WTC11 (cell line): ENCODE measurements around the gene NRXN3. TPM values are rescaled to one million over a fixed set of nuclear protein-coding genes. Genes with fewer than 3 reads are reported as not detected.

Experiments
- ATAC-seq: fragments of 200-7000 bp; cut with Tn5 transposase; 2 replicates; pipeline ENCODE4 v1.10.0; 2021; ENCODE audit warnings: mild to moderate bottlenecking, moderate library complexity
- CTCF ChIA-PET: fragments of 300-600 bp; sonication (Branson Sonifier 250); formaldehyde crosslinking; loops from one replicate; lab custom pipeline; 2021; ENCODE audit warnings: antibody characterized with exemption; lab: Charles Lee
- POLR2A ChIA-PET: fragments of 350-600 bp; sonication (Branson Sonifier 250); formaldehyde crosslinking; loops from one replicate; lab custom pipeline; 2021; ENCODE audit warnings: antibody characterized with exemption; lab: Charles Lee
- DNase-seq: peaks from one replicate; pipeline ENCODE4 v3.0.0; 2021; ENCODE audit warnings: low spot score
- H3K27ac Mint-ChIP-seq: 2 replicates; pipeline ENCODE4 v1.8.0; 2021; ENCODE audit warnings: mixed read lengths
- H3K27me3 Mint-ChIP-seq: 2 replicates; pipeline ENCODE4 v1.8.0; 2021; ENCODE audit warnings: low read depth, mild to moderate bottlenecking, moderate library complexity, mixed read lengths
- H3K36me3 Mint-ChIP-seq: 2 replicates; pipeline ENCODE4 v1.8.0; 2021; ENCODE audit warnings: mixed read lengths
- H3K4me1 Mint-ChIP-seq: 2 replicates; pipeline ENCODE4 v1.8.0; 2022; ENCODE audit warnings: mixed read lengths
- H3K4me3 Mint-ChIP-seq: 2 replicates; pipeline ENCODE4 v1.8.0; 2021; ENCODE audit warnings: mild to moderate bottlenecking, moderate library complexity, mixed read lengths
- H3K9me3 Mint-ChIP-seq: 2 replicates; pipeline ENCODE4 v1.8.0; 2021; ENCODE audit warnings: mixed read lengths
- CDX4 ChIP-seq: fragments of 250-450 bp; sonication (Bioruptor Pico); IDR thresholded peaks from 2 replicates; pipeline ENCODE4 v1.9.0; 2021; ENCODE audit warnings: moderate library complexity, mild to moderate bottlenecking, inconsistent platforms, borderline replicate concordance
- CREB1 ChIP-seq: sonication (generic); formaldehyde crosslinking; IDR thresholded peaks from 2 replicates; pipeline ENCODE4 v1.8.0; 2023; ENCODE audit warnings: mild to moderate bottlenecking, missing genetic modification reagents
- ESRRA ChIP-seq: sonication (generic); formaldehyde crosslinking; IDR thresholded peaks from 2 replicates; pipeline ENCODE4 v1.8.1; 2022; ENCODE audit warnings: mild to moderate bottlenecking, missing genetic modification reagents, borderline replicate concordance
- FOXP1 ChIP-seq: sonication (generic); formaldehyde crosslinking; IDR thresholded peaks from 2 replicates; pipeline ENCODE4 v1.8.0; 2022; ENCODE audit warnings: missing genetic modification reagents, mild to moderate bottlenecking, moderate library complexity, borderline replicate concordance
- GTF2I ChIP-seq: fragments of 250-450 bp; sonication (Bioruptor Pico); conservative IDR thresholded peaks from 2 replicates; pipeline ENCODE4 v1.4.0; 2021; ENCODE audit warnings: mild to moderate bottlenecking
- JUN ChIP-seq: sonication (generic); formaldehyde crosslinking; IDR thresholded peaks from 2 replicates; pipeline ENCODE4 v1.8.0; 2023; ENCODE audit warnings: mild to moderate bottlenecking, missing genetic modification reagents
- MAX ChIP-seq: sonication (generic); formaldehyde crosslinking; IDR thresholded peaks from 2 replicates; pipeline ENCODE4 v1.8.0; 2022; ENCODE audit warnings: mild to moderate bottlenecking, missing genetic modification reagents
- MYBL2 ChIP-seq: sonication (generic); formaldehyde crosslinking; IDR thresholded peaks from 2 replicates; pipeline ENCODE4 v1.8.1; 2023; ENCODE audit warnings: mild to moderate bottlenecking, moderate library complexity, missing genetic modification reagents
- NFE2L1 ChIP-seq: sonication (generic); formaldehyde crosslinking; IDR thresholded peaks from 2 replicates; pipeline ENCODE4 v1.8.1; 2023; ENCODE audit warnings: missing genetic modification reagents
- NR3C1 ChIP-seq: sonication (generic); formaldehyde crosslinking; conservative IDR thresholded peaks from 2 replicates; pipeline ENCODE4 v1.8.1; 2023; ENCODE audit warnings: low read depth, mild to moderate bottlenecking, missing genetic modification reagents
- PRRX2 ChIP-seq: fragments of 250-450 bp; sonication (Bioruptor Pico); IDR thresholded peaks from 2 replicates; pipeline ENCODE4 v1.8.0; 2021; ENCODE audit warnings: mild to moderate bottlenecking
- RELA ChIP-seq: sonication (generic); formaldehyde crosslinking; IDR thresholded peaks from 2 replicates; pipeline ENCODE4 v1.8.1; 2022; ENCODE audit warnings: missing genetic modification reagents, mild to moderate bottlenecking, borderline replicate concordance
- SMAD3 ChIP-seq: sonication (generic); formaldehyde crosslinking; IDR thresholded peaks from 2 replicates; pipeline ENCODE4 v1.8.0; 2022; ENCODE audit warnings: missing genetic modification reagents, mild to moderate bottlenecking, borderline replicate concordance
- SMAD4 ChIP-seq: sonication (generic); formaldehyde crosslinking; IDR thresholded peaks from 2 replicates; pipeline ENCODE4 v1.8.0; 2022; ENCODE audit warnings: mild to moderate bottlenecking, missing genetic modification reagents
- TCF7 ChIP-seq: sonication (generic); formaldehyde crosslinking; IDR thresholded peaks from 2 replicates; pipeline ENCODE4 v1.8.0; 2022; ENCODE audit warnings: mild to moderate bottlenecking, low read depth, missing genetic modification reagents, moderate library complexity
- TEAD1 ChIP-seq: sonication (generic); formaldehyde crosslinking; IDR thresholded peaks from 2 replicates; pipeline ENCODE4 v1.8.0; 2022; ENCODE audit warnings: mild to moderate bottlenecking, missing genetic modification reagents
- USF2 ChIP-seq: sonication (generic); formaldehyde crosslinking; IDR thresholded peaks from 2 replicates; pipeline ENCODE4 v1.8.1; 2023; ENCODE audit warnings: mild to moderate bottlenecking, missing genetic modification reagents, moderate library complexity
- ZNF512 ChIP-seq: sonication (generic); formaldehyde crosslinking; IDR thresholded peaks from 2 replicates; pipeline ENCODE4 v1.8.1; 2022; ENCODE audit warnings: missing genetic modification reagents, borderline replicate concordance
- ZNF671 ChIP-seq: fragments of 250-450 bp; sonication (Bioruptor Pico); IDR thresholded peaks from 2 replicates; pipeline ENCODE4 v1.8.0; 2021; ENCODE audit warnings: mild to moderate bottlenecking
- ZSCAN18 ChIP-seq: fragments of 250-450 bp; sonication (Bioruptor Pico); IDR thresholded peaks from 2 replicates; pipeline ENCODE4 v2.1.2; 2022; ENCODE audit warnings: mild to moderate bottlenecking, moderate library complexity
- total RNA-seq: library from RNA; stranded (reverse); gene quantifications from 3 replicates; pipeline ENCODE4 v1.2.3, GENCODE V29; 2021

Gene NRXN3
- total RNA-seq, 1 experiment from 2014 or later, result 3.0 TPM

- POLR2A ChIA-PET, result no interaction called here
- no peaks in the 10 kb centered on the region for H3K27me3 Mint-ChIP-seq
- no peak for DNase-seq
- H3K9me3 Mint-ChIP-seq, result peaks cover 41% of the 10 kb centered on the region
- TF ChIP-seq SMAD3 (CRISPR knock-in tag) (no peak), ZNF512 (CRISPR knock-in tag) (no peak), MAX (CRISPR knock-in tag) (no peak), ZNF671 (CRISPR knock-in tag) (no peak)
- ATAC-seq, result no peak
- H3K4me3 Mint-ChIP-seq, result no peak overlapping the region
- no peak overlapping the region for H3K27ac Mint-ChIP-seq
- CTCF ChIA-PET, result interaction anchor here (0.6 kb wide), 1 partner anchor 54 kb away, joined by 3 read pairs; no protein-coding TSS in a partner anchor
- peaks cover 3% of the 10 kb centered on the region; the same call in 1 of the 2 replicates for H3K4me1 Mint-ChIP-seq
- peaks cover 4% of the 10 kb centered on the region; the same call in 1 of the 2 replicates for H3K36me3 Mint-ChIP-seq
Measured at GRCh38 chr14:79201564-79202207, 1031.5 kb downstream of the NRXN3 start.

GRCh38 chr14:79204591-79204990, 1034.4 kb downstream of the NRXN3 start:
- TF ChIP-seq TCF7 (CRISPR knock-in tag) (no peak), CDX4 (CRISPR knock-in tag) (no peak), JUN (no peak), SMAD4 (CRISPR knock-in tag) (no peak), USF2 (CRISPR knock-in tag) (no peak), TEAD1 (CRISPR knock-in tag) (no peak), GTF2I (CRISPR knock-in tag) (no peak), ZSCAN18 (CRISPR knock-in tag) (no peak), CREB1 (CRISPR knock-in tag) (no peak), NFE2L1 (CRISPR knock-in tag) (no peak), NR3C1 (CRISPR knock-in tag) (no peak), FOXP1 (CRISPR knock-in tag) (no peak), ESRRA (CRISPR knock-in tag) (no peak), MYBL2 (CRISPR knock-in tag) (no peak), RELA (CRISPR knock-in tag) (no peak), PRRX2 (no peak)
- TF ChIP-seq, all 79 proteins: peak for 0
- ChIA-PET CTCF (no interaction called here), POLR2A (no interaction called here)
- Mint-ChIP-seq H3K4me1 (peaks cover 10% of the 10 kb centered on the region), H3K27me3 (no peaks in the 10 kb centered on the region), H3K4me3 (no peak overlapping the region), H3K27ac (no peak overlapping the region), H3K9me3 (peaks cover 30% of the 10 kb centered on the region), H3K36me3 (no peaks in the 10 kb centered on the region)
- ATAC-seq (no peak), DNase-seq (no peak)
